HEK293 (cell line): Measurements from ENCODE around the gene KLK10.

Experiments
- CTCF ChIA-PET: fragments of 350-600 bp; formaldehyde crosslinking; extraction: SDS; loops from one replicate; lab custom pipeline; 2021; ENCODE audit warnings: antibody characterized with exemption; lab: Yijun Ruan, JAX
- POLR2A ChIA-PET: fragments of 300-600 bp; formaldehyde crosslinking; extraction: SDS; loops from one replicate; lab custom pipeline; 2020; ENCODE audit warnings: antibody characterized with exemption, inconsistent platforms; lab: Yijun Ruan, JAX
- H3K27ac ChIP-seq: fragments of 200-500 bp; sonication (Bioruptor generic); 2 replicates; pipeline ENCODE4 v1.5.1; 2014; ENCODE audit warnings: low read depth, low read length, control low read depth, inconsistent platforms; ENCODE audit errors: extremely low read depth
- H3K36me3 ChIP-seq, 2 experiments: fragments of 200-500 bp in 1 of 2; sonication (Bioruptor generic) in 1 of 2; 1 replicate in 1 of 2; 2 replicates in 1 of 2; pipeline ENCODE4 v1.5.1; 2014 to 2017; ENCODE audit warnings: inconsistent platforms in 2 of 2, low read length in 2 of 2; ENCODE audit not compliant: control insufficient read depth in 2 of 2, insufficient read depth in 1 of 2
- H3K4me1 ChIP-seq: fragments of 200-500 bp; sonication (Bioruptor generic); 2 replicates; pipeline ENCODE4 v1.5.1; 2014; ENCODE audit warnings: mild to moderate bottlenecking, low read length, inconsistent platforms; ENCODE audit not compliant: control insufficient read depth, insufficient read depth
- H3K4me3 ChIP-seq: 2 replicates; pipeline ENCODE4 v1.5.1; 2011; ENCODE audit warnings: low read depth, mild to moderate bottlenecking, control low read depth, low read length, moderate library complexity
- H3K9me3 ChIP-seq: fragments of 200-500 bp; sonication (Bioruptor generic); 2 replicates; pipeline ENCODE4 v1.5.1; 2014; ENCODE audit warnings: low read depth, low read length, inconsistent platforms; ENCODE audit not compliant: control insufficient read depth, insufficient read depth
- PRDM1 ChIP-seq: fragments of 450-650 bp; formaldehyde crosslinking; IDR thresholded peaks from 2 replicates; pipeline ENCODE4; 2016; ENCODE audit warnings: missing biosample characterization, missing genetic modification characterization
- REST ChIP-seq: fragments of 450-650 bp; formaldehyde crosslinking; IDR thresholded peaks from 2 replicates; pipeline ENCODE4 v1.5.1; 2016; ENCODE audit warnings: missing biosample characterization, missing genetic modification characterization
- SALL2 ChIP-seq: fragments of 450-650 bp; formaldehyde crosslinking; IDR thresholded peaks from 2 replicates; pipeline ENCODE4 v1.5.0; 2017; ENCODE audit warnings: missing biosample characterization, mild to moderate bottlenecking, missing genetic modification characterization, borderline replicate concordance
- ZBTB1 ChIP-seq: fragments of 450-650 bp; formaldehyde crosslinking; IDR thresholded peaks from 2 replicates; pipeline ENCODE4 v1.5.1; 2016; ENCODE audit warnings: missing biosample characterization, missing genetic modification characterization
- ZBTB17 ChIP-seq: fragments of 450-650 bp; formaldehyde crosslinking; IDR thresholded peaks from 2 replicates; pipeline ENCODE4 v1.5.1; 2016; ENCODE audit warnings: missing biosample characterization, missing genetic modification characterization
- ZBTB21 ChIP-seq: fragments of 450-650 bp; formaldehyde crosslinking; IDR thresholded peaks from 2 replicates; pipeline ENCODE4 v1.5.1; 2017; ENCODE audit warnings: missing biosample characterization, missing genetic modification characterization
- ZBTB26 ChIP-seq: fragments of 450-650 bp; formaldehyde crosslinking; optimal IDR thresholded peaks from 2 replicates; pipeline ENCODE3; 2016; ENCODE audit warnings: missing biosample characterization, mild to moderate bottlenecking, missing genetic modification characterization
- ZFHX2 ChIP-seq: fragments of 450-650 bp; formaldehyde crosslinking; conservative IDR thresholded peaks from 2 replicates; pipeline ENCODE4 v1.5.1; 2016; ENCODE audit warnings: missing biosample characterization, missing genetic modification characterization
- ZIC2 ChIP-seq: fragments of 450-650 bp; formaldehyde crosslinking; IDR thresholded peaks from 2 replicates; pipeline ENCODE4 v1.5.1; 2016; ENCODE audit warnings: missing biosample characterization, missing genetic modification characterization
- ZNF148 ChIP-seq: fragments of 450-650 bp; formaldehyde crosslinking; IDR thresholded peaks from 2 replicates; pipeline ENCODE4 v1.5.0; 2017; ENCODE audit warnings: missing biosample characterization, missing genetic modification characterization, borderline replicate concordance
- ZNF157 ChIP-seq: fragments of 450-650 bp; formaldehyde crosslinking; IDR thresholded peaks from 2 replicates; pipeline ENCODE4 v1.5.1; 2016; ENCODE audit warnings: missing biosample characterization, missing genetic modification characterization
- ZNF18 ChIP-seq: fragments of 450-650 bp; formaldehyde crosslinking; IDR thresholded peaks from 2 replicates; pipeline ENCODE4 v1.5.1; 2016; ENCODE audit warnings: missing biosample characterization, missing genetic modification characterization
- ZNF184 ChIP-seq: fragments of 450-650 bp; IDR thresholded peaks from 2 replicates; pipeline ENCODE4 v1.5.1; 2018; ENCODE audit warnings: missing biosample characterization, mild to moderate bottlenecking, missing genetic modification characterization
- ZNF302 ChIP-seq: fragments of 450-650 bp; formaldehyde crosslinking; IDR thresholded peaks from 2 replicates; pipeline ENCODE4 v1.5.1; 2016; ENCODE audit warnings: missing biosample characterization, missing genetic modification characterization, low read depth
- ZNF324 ChIP-seq: fragments of 450-650 bp; formaldehyde crosslinking; IDR thresholded peaks from 2 replicates; pipeline ENCODE4 v1.5.1; 2016; ENCODE audit warnings: missing biosample characterization, missing genetic modification characterization
- ZNF341 ChIP-seq: fragments of 450-650 bp; formaldehyde crosslinking; IDR thresholded peaks from 2 replicates; pipeline ENCODE4; 2016; ENCODE audit warnings: low read depth, missing biosample characterization, missing genetic modification characterization
- ZNF398 ChIP-seq: fragments of 450-650 bp; formaldehyde crosslinking; IDR thresholded peaks from 2 replicates; pipeline ENCODE4 v1.5.1; 2017; ENCODE audit warnings: missing biosample characterization, missing genetic modification characterization
- ZNF529 ChIP-seq: fragments of 450-650 bp; formaldehyde crosslinking; IDR thresholded peaks from 2 replicates; pipeline ENCODE4 v1.5.1; 2017; ENCODE audit warnings: missing genetic modification characterization, missing biosample characterization; ENCODE audit not compliant: insufficient replicate concordance
- ZNF600 ChIP-seq: fragments of 450-650 bp; formaldehyde crosslinking; IDR thresholded peaks from 2 replicates; pipeline ENCODE4 v1.5.1; 2016; ENCODE audit warnings: missing biosample characterization, missing genetic modification characterization
- ZNF629 ChIP-seq: fragments of 450-650 bp; formaldehyde crosslinking; IDR thresholded peaks from 2 replicates; pipeline ENCODE4 v1.5.1; 2017; ENCODE audit warnings: missing biosample characterization, missing genetic modification characterization
- ZNF658 ChIP-seq: fragments of 450-650 bp; formaldehyde crosslinking; IDR thresholded peaks from 2 replicates; pipeline ENCODE4; 2016; ENCODE audit warnings: missing biosample characterization, missing genetic modification characterization
- ZNF76 ChIP-seq: fragments of 450-650 bp; formaldehyde crosslinking; IDR thresholded peaks from 2 replicates; pipeline ENCODE4; 2016; ENCODE audit warnings: low read depth, missing biosample characterization, missing genetic modification characterization, borderline replicate concordance
- ZSCAN23 ChIP-seq: fragments of 450-650 bp; formaldehyde crosslinking; IDR thresholded peaks from 2 replicates; pipeline ENCODE4 v1.5.1; 2016; ENCODE audit warnings: missing biosample characterization, missing genetic modification characterization
- ZSCAN4 ChIP-seq: fragments of 450-650 bp; formaldehyde crosslinking; IDR thresholded peaks from 2 replicates; pipeline ENCODE4 v1.5.1; 2017; ENCODE audit warnings: missing biosample characterization, missing genetic modification characterization
- ZXDB ChIP-seq: fragments of 450-650 bp; formaldehyde crosslinking; IDR thresholded peaks from 2 replicates; pipeline ENCODE4 v1.5.1; 2016; ENCODE audit warnings: missing biosample characterization, missing genetic modification characterization

KLK10 gene

GRCh38 chr19:51007488-51007887, 12.0 kb downstream of the KLK10 start (continued):
- TF ChIP-seq ZNF600 (tag by site-specific recombination) (0 out of 2 replicates have a peak, but pooled peaks have one; percentile 16), ZNF157 (tag by site-specific recombination) (no peak), ZBTB26 (no peak), ZNF76 (peak; percentile 48; the same call in 1 of the 2 replicates), ZNF302 (no peak), ZNF529 (tag by site-specific recombination) (no peak), PRDM1 (peak; percentile 65), ZNF324 (tag by site-specific recombination) (no peak), ZNF148 (tag by site-specific recombination) (no peak)

- H3K9me3 ChIP-seq = no peaks in the 10 kb centered on the region
- no peak overlapping the region for H3K27ac ChIP-seq
- POLR2A ChIA-PET = no interaction called here
- no peaks in the 10 kb centered on the region for H3K36me3 ChIP-seq
- H3K4me1 ChIP-seq = no peaks in the 10 kb centered on the region
- CTCF ChIA-PET = no interaction called here
- no peak overlapping the region for H3K4me3 ChIP-seq
- TF ChIP-seq ZNF184 (tag by site-specific recombination) (no peak), ZFHX2 (no peak), ZBTB17 (tag by site-specific recombination) (peak; percentile 65), ZSCAN23 (tag by site-specific recombination) (no peak), SALL2 (tag by site-specific recombination) (no peak), ZXDB (no peak), ZNF398 (tag by site-specific recombination) (0 out of 2 replicates have a peak, but pooled peaks have one; percentile 10), ZBTB1 (tag by site-specific recombination) (no peak), ZIC2 (tag by site-specific recombination) (peak; percentile 71), ZNF658 (no peak), REST (tag by site-specific recombination) (no peak), ZNF629 (tag by site-specific recombination) (peak; percentile 75), ZBTB21 (tag by site-specific recombination) (0 out of 2 replicates have a peak, but pooled peaks have one; percentile 28), ZNF18 (tag by site-specific recombination) (no peak), ZSCAN4 (no peak), ZNF600 (tag by site-specific recombination) (peak; percentile 42; the same call in 1 of the 2 replicates), ZNF341 (peak; percentile 58; the same call in 1 of the 2 replicates)
These were observed 13.1 kb downstream of the KLK10 start for GRCh38 chr19:51006406-51006805.
